ENCODE results near the gene ZBTB7C. TPM values are rescaled to one million over a fixed set of nuclear protein-coding genes. Genes with fewer than 3 reads are reported as not detected.

Gene ZBTB7C
- total and polyA plus RNA-seq, 8 donors, result 1.7 to 8.7 (median 2.7) TPM

GRCh38 chr18:48399303-48400075 is 9.7 kb downstream of the ZBTB7C start:
- peaks cover 0 to 22% of the 10 kb centered on the region in 2 donors for H3K27me3 ChIP-seq
- no peak overlapping the region for H3K27ac ChIP-seq
- H3K4me1 ChIP-seq, result peaks cover 0 to 6% of the 10 kb centered on the region in 2 donors
- TF ChIP-seq CTCF (IDR thresholded peaks at IDR 0.05), result no peak
- no peaks in the 10 kb centered on the region for H3K9me3 ChIP-seq
- intact Hi-C loops (cut with DNase I), result no loop called here
- no peak for ATAC-seq
- H3K36me3 ChIP-seq, result no peaks in the 10 kb centered on the region
- no peak overlapping the region for H3K4me3 ChIP-seq
- DNase-seq, result no peak

- ATAC-seq (peak; percentile 50), DNase-seq (no peak)
- Histone ChIP-seq H3K36me3 (no peaks in the 10 kb centered on the region), H3K4me3 (no peak overlapping the region), H3K9me3 (no peaks in the 10 kb centered on the region), H3K27me3 (peaks cover 0 to 22% of the 10 kb centered on the region in 2 donors), H3K27ac (no peak overlapping the region), H3K4me1 (peaks cover 0 to 15% of the 10 kb centered on the region in 2 donors)
- TF ChIP-seq CTCF (IDR thresholded peaks at IDR 0.05), result no peak
- intact Hi-C loops (cut with DNase I), result no loop called here
Observed at GRCh38 chr18:48398074-48398473, 11.1 kb downstream of the ZBTB7C start.

DNA sequence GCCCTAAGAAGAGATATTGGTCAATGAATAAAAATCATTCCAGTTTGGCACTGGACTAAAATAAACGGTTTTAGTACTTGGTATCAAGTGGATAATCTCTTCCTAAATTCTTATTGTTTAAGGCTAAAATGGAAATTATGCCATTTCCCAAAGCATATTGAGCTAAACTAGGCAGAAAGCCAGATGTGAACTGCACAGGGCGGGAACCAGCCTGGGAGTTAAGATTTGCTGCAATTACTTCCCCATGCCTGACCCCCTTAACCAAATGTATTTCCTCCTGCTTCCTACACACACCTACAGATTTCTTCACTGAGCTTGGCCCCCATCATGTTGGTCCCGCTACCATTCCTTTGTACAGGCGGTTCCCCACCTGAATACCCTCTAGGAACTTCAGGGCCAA is 12.2 kb downstream of the ZBTB7C start:
- intact Hi-C loops (cut with DNase I), result no loop called here
- no peak overlapping the region for H3K27ac ChIP-seq
- H3K27me3 ChIP-seq, result peaks cover 0 to 16% of the 10 kb centered on the region in 2 donors
- no peaks in the 10 kb centered on the region for H3K36me3 ChIP-seq
- peaks cover 0 to 24% of the 10 kb centered on the region in 2 donors for H3K4me1 ChIP-seq
- no peak for TF ChIP-seq CTCF (IDR thresholded peaks at IDR 0.05)
- H3K9me3 ChIP-seq, result no peaks in the 10 kb centered on the region
- no peak for DNase-seq
- no peak for ATAC-seq
- no peak overlapping the region for H3K4me3 ChIP-seq

DNA sequence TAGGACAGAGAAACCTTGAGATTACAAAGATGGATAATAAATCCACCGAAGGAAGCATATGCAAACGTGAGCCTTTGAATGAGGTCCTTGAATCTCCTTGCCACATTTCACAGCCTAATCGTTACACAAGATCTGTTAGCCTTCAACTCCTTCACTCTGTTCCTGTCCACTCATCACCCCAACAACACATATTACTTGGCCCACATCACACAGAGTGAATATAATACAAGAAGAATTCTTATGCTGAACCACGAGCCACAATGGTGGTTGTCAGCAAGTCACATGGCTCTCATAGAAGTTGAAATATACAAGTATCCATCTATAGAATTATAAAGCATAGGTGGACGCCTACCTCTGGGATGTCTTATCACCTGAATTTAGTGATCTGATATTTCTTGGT is 12.6 kb downstream of the ZBTB7C start:
- H3K4me3 ChIP-seq, result no peak overlapping the region
- TF ChIP-seq CTCF (IDR thresholded peaks at IDR 0.05), result no peak
- no peaks in the 10 kb centered on the region for H3K9me3 ChIP-seq
- no peaks in the 10 kb centered on the region for H3K36me3 ChIP-seq
- DNase-seq, result no peak
- H3K27ac ChIP-seq, result no peak overlapping the region
- intact Hi-C loops (cut with DNase I), result no loop called here
- H3K27me3 ChIP-seq, result peaks cover 0 to 13% of the 10 kb centered on the region in 2 donors
- peaks cover 0 to 27% of the 10 kb centered on the region in 2 donors for H3K4me1 ChIP-seq
- ATAC-seq, result no peak

DNA sequence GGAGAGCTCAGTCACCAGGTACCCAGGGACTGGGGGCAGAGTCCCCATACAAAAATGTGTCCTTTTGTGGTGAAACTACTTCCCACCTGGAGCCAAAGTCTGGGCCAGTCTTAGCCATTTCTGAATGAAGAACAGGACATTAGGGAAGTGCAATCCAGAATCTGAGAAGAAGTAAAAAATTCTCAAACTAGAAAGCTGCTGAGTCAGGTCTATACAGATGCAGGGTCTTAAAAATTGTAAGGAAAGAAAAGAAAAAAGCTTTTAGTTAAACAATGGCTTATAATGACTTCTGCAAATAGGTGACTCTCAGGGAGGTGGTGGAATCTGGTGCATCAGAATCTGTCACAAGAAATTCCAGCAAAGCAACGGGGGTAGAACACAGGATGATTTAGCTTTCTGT is 13.5 kb downstream of the ZBTB7C start:
- DNase-seq (no peak), ATAC-seq (no peak)
- Histone ChIP-seq H3K4me1 (peaks cover 0 to 27% of the 10 kb centered on the region in 2 donors), H3K27ac (no peak overlapping the region), H3K27me3 (peaks cover 0 to 10% of the 10 kb centered on the region in 2 donors), H3K36me3 (no peaks in the 10 kb centered on the region), H3K4me3 (no peak overlapping the region), H3K9me3 (no peaks in the 10 kb centered on the region)
- intact Hi-C loops (cut with DNase I), result no loop called here
- no peak for TF ChIP-seq CTCF (IDR thresholded peaks at IDR 0.05)

Data from left lung (tissue), 10 donors.